Ishikawa (cell line): ENCODE results near the gene CTNNA1.

Experiments
- CEBPB ChIP-seq: IDR thresholded peaks from 2 replicates; pipeline ENCODE4 v1.6.1; 2012
- CREB1 ChIP-seq: IDR thresholded peaks from 2 replicates; pipeline ENCODE4 v1.6.1; 2012; ENCODE audit warnings: low read depth
- EGR1 ChIP-seq: IDR thresholded peaks from 2 replicates; pipeline ENCODE4 v1.6.1; 2012
- EP300 ChIP-seq: IDR thresholded peaks from 2 replicates; pipeline ENCODE4 v1.6.1; 2012; ENCODE audit warnings: borderline replicate concordance
- FOXM1 ChIP-seq: IDR thresholded peaks from 2 replicates; pipeline ENCODE4 v1.6.1; 2012; ENCODE audit warnings: low read depth, borderline replicate concordance
- MAX ChIP-seq: IDR thresholded peaks from 2 replicates; pipeline ENCODE4 v1.6.1; 2012
- NFIC ChIP-seq: IDR thresholded peaks from 2 replicates; pipeline ENCODE4 v1.6.1; 2012
- RAD21 ChIP-seq: IDR thresholded peaks from 2 replicates; pipeline ENCODE4 v1.6.1; 2012; ENCODE audit warnings: low read depth
- REST ChIP-seq: IDR thresholded peaks from 2 replicates; pipeline ENCODE4 v1.6.1; 2012; ENCODE audit warnings: low read depth, mild to moderate bottlenecking
- TAF1 ChIP-seq: IDR thresholded peaks from 2 replicates; pipeline ENCODE4 v1.6.1; 2012; ENCODE audit warnings: low read depth, mild to moderate bottlenecking
- TCF12 ChIP-seq: IDR thresholded peaks from 2 replicates; pipeline ENCODE4 v1.6.1; 2012; ENCODE audit warnings: low read depth
- TEAD4 ChIP-seq: IDR thresholded peaks from 2 replicates; pipeline ENCODE4 v1.6.1; 2012
- USF1 ChIP-seq: IDR thresholded peaks from 2 replicates; pipeline ENCODE4 v1.6.1; 2012
- YY1 ChIP-seq: IDR thresholded peaks from 2 replicates; pipeline ENCODE4 v1.6.1; 2012; ENCODE audit warnings: low read depth
- ZBTB7A ChIP-seq: IDR thresholded peaks from 2 replicates; pipeline ENCODE4 v1.6.1; 2012; ENCODE audit warnings: low read depth

Gene CTNNA1

GRCh38 chr5:138732466-138732865 lies 20.8 kb upstream of the CTNNA1 start:
- no peak for TF ChIP-seq TEAD4
- TF ChIP-seq TAF1: no peak
- TF ChIP-seq MAX: no peak
- TF ChIP-seq CREB1: no peak
- TF ChIP-seq REST: no peak
- no peak for TF ChIP-seq EP300
- no peak for TF ChIP-seq CEBPB
- TF ChIP-seq TCF12: no peak
- TF ChIP-seq FOXM1: no peak
- no peak for TF ChIP-seq RAD21
- no peak for TF ChIP-seq EGR1
- TF ChIP-seq NFIC: no peak
- no peak for TF ChIP-seq YY1
- no peak for TF ChIP-seq ZBTB7A
- TF ChIP-seq USF1: no peak

GRCh38 chr5:138732933-138733332 lies 20.3 kb upstream of the CTNNA1 start:
- TF ChIP-seq USF1: no peak
- TF ChIP-seq CEBPB: no peak
- TF ChIP-seq EGR1: no peak
- TF ChIP-seq YY1: no peak
- no peak for TF ChIP-seq MAX
- no peak for TF ChIP-seq TCF12
- TF ChIP-seq ZBTB7A: no peak
- no peak for TF ChIP-seq CREB1
- no peak for TF ChIP-seq REST
- TF ChIP-seq FOXM1: no peak
- no peak for TF ChIP-seq RAD21
- TF ChIP-seq TEAD4: no peak
- TF ChIP-seq NFIC: no peak
- TF ChIP-seq TAF1: no peak
- TF ChIP-seq EP300: no peak

- TF ChIP-seq RAD21: no peak
- TF ChIP-seq NFIC: no peak
- TF ChIP-seq ZBTB7A: no peak
Observed at GRCh38 chr5:138733509-138733908, 19.7 kb upstream of the CTNNA1 start.

GRCh38 chr5:138736293-138736692 lies 16.9 kb upstream of the CTNNA1 start:
- TF ChIP-seq NFIC (no peak), FOXM1 (no peak), CEBPB (no peak), TEAD4 (no peak), MAX (no peak), TCF12 (no peak), YY1 (no peak), EGR1 (no peak), ZBTB7A (no peak), USF1 (no peak), CREB1 (no peak), REST (no peak), TAF1 (no peak)
